ENCODE measurements around the gene DUS3L.

The DUS3L gene

GRCh38 chr19:5800361-5801270, 9.7 kb upstream of the DUS3L start:
- TF ChIP-seq, protein P1, sequence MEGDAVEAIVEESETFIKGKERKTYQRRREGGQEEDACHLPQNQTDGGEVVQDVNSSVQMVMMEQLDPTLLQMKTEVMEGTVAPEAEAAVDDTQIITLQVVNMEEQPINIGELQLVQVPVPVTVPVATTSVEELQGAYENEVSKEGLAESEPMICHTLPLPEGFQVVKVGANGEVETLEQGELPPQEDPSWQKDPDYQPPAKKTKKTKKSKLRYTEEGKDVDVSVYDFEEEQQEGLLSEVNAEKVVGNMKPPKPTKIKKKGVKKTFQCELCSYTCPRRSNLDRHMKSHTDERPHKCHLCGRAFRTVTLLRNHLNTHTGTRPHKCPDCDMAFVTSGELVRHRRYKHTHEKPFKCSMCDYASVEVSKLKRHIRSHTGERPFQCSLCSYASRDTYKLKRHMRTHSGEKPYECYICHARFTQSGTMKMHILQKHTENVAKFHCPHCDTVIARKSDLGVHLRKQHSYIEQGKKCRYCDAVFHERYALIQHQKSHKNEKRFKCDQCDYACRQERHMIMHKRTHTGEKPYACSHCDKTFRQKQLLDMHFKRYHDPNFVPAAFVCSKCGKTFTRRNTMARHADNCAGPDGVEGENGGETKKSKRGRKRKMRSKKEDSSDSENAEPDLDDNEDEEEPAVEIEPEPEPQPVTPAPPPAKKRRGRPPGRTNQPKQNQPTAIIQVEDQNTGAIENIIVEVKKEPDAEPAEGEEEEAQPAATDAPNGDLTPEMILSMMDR (IDR thresholded peaks at IDR 0.05; ENCODE audit: low read depth, low read length), result no peak
- no peak for TF ChIP-seq EZH2phosphoT487 (IDR thresholded peaks at IDR 0.05; ENCODE audit: low read depth)
- no peak overlapping the region for H3K27ac ChIP-seq (ENCODE audit: low read length)
- H3K79me2 ChIP-seq (ENCODE audit: low read length), result no peaks in the 10 kb centered on the region
- H4K20me1 ChIP-seq (ENCODE audit: insufficient read depth, low read length), result no peaks in the 10 kb centered on the region
- H3K9ac ChIP-seq (ENCODE audit: low read length), result no peak overlapping the region
- no peaks in the 10 kb centered on the region for H3K36me3 ChIP-seq (replicated peaks; ENCODE audit: low read depth, low read length)
- peaks cover 11% of the 10 kb centered on the region for H3K4me1 ChIP-seq (ENCODE audit: low read length)
- H3K9me3 ChIP-seq (ENCODE audit: insufficient read depth, low read length), result no peaks in the 10 kb centered on the region
- no peak overlapping the region for H2AFZ ChIP-seq (ENCODE audit: low read depth, low read length)
- no peak overlapping the region for H3K4me3 ChIP-seq (ENCODE audit: low read length)
- H3K27me3 ChIP-seq (ENCODE audit: low read depth, low read length), result peaks cover 9% of the 10 kb centered on the region
- H3K4me2 ChIP-seq (ENCODE audit: low read length), result no peak overlapping the region

GRCh38 chr19:5799247-5800241, 8.6 kb upstream of the DUS3L start:
- Histone ChIP-seq H3K27me3 (ENCODE audit: low read depth, low read length) (peaks cover 4% of the 10 kb centered on the region; the same call in 1 of the 2 replicates), H3K79me2 (ENCODE audit: low read length) (no peaks in the 10 kb centered on the region), H3K36me3 (replicated peaks; ENCODE audit: low read depth, low read length) (no peaks in the 10 kb centered on the region), H3K9ac (ENCODE audit: low read length) (no peak overlapping the region), H4K20me1 (ENCODE audit: insufficient read depth, low read length) (no peaks in the 10 kb centered on the region), H3K4me1 (ENCODE audit: low read length) (peaks cover 10% of the 10 kb centered on the region), H2AFZ (ENCODE audit: low read depth, low read length) (no peak overlapping the region), H3K4me3 (ENCODE audit: low read length) (no peak overlapping the region), H3K9me3 (ENCODE audit: insufficient read depth, low read length) (no peaks in the 10 kb centered on the region), H3K27ac (ENCODE audit: low read length) (no peak overlapping the region), H3K4me2 (ENCODE audit: low read length) (no peak overlapping the region)
- TF ChIP-seq, protein P1 (IDR thresholded peaks at IDR 0.05; ENCODE audit: low read depth, low read length), result no peak
- TF ChIP-seq EZH2phosphoT487 (IDR thresholded peaks at IDR 0.05; ENCODE audit: low read depth), result no peak

GRCh38 chr19:5798244-5798643, 7.3 kb upstream of the DUS3L start:
- H3K27me3 ChIP-seq (ENCODE audit: low read depth, low read length), result no peaks in the 10 kb centered on the region
- H3K27ac ChIP-seq (ENCODE audit: low read length), result no peak overlapping the region
- no peak overlapping the region for H3K4me2 ChIP-seq (ENCODE audit: low read length)
- H3K4me1 ChIP-seq (ENCODE audit: low read length), result no peaks in the 10 kb centered on the region
- H3K9me3 ChIP-seq (ENCODE audit: insufficient read depth, low read length), result no peaks in the 10 kb centered on the region
- no peaks in the 10 kb centered on the region for H4K20me1 ChIP-seq (ENCODE audit: insufficient read depth, low read length)
- no peak overlapping the region for H2AFZ ChIP-seq (ENCODE audit: low read depth, low read length)
- TF ChIP-seq EZH2phosphoT487 (IDR thresholded peaks at IDR 0.05; ENCODE audit: low read depth), result no peak
- TF ChIP-seq, protein P1 (IDR thresholded peaks at IDR 0.05; ENCODE audit: low read depth, low read length), result no peak
- no peak overlapping the region for H3K4me3 ChIP-seq (ENCODE audit: low read length)
- no peaks in the 10 kb centered on the region for H3K79me2 ChIP-seq (ENCODE audit: low read length)
- no peak overlapping the region for H3K9ac ChIP-seq (ENCODE audit: low read length)
- H3K36me3 ChIP-seq (replicated peaks; ENCODE audit: low read depth, low read length), result no peaks in the 10 kb centered on the region

All from OCI-LY3 (cell line).